Peyer's patch (tissue), 4 donors: ENCODE data around the gene TIMM8B. TPM values are rescaled to one million over a fixed set of nuclear protein-coding genes. Genes with fewer than 3 reads are reported as not detected.
"Not testable (repeated sequence)": the region's sequence is repeated elsewhere in the genome, so short reads cannot be mapped to it uniquely, and the experiment has no call there.

Experiments used
- DNase-seq, 3 donors: peaks; one replicate each; pipeline ENCODE4 v3.0.0-alpha.2; 2017 to 2019
- H3K27ac ChIP-seq, 4 donors: fragments of 200-600 bp; sonication (generic); one replicate each; pipeline ENCODE4 v1.5.1; 2016 to 2019
- H3K27me3 ChIP-seq, 2 donors: fragments of 200-600 bp; sonication (generic); one replicate each; pipeline ENCODE4 v1.5.1; 2019
- H3K36me3 ChIP-seq, 3 donors: fragments of 200-600 bp; sonication (generic); one replicate each; pipeline ENCODE4 v1.5.1; 2016 to 2019
- H3K4me1 ChIP-seq, 4 donors: fragments of 200-600 bp; sonication (generic); one replicate each; pipeline ENCODE4 v1.5.1; 2016 to 2019
- H3K4me3 ChIP-seq, 4 donors: fragments of 200-600 bp; sonication (generic); 1 replicate in 3 of 4; 2 replicates in 1 of 4; pipeline ENCODE4 v1.5.1; 2016 to 2019; ENCODE audit warnings: mild to moderate bottlenecking in 1 of 4
- H3K9me3 ChIP-seq, 4 donors: fragments of 200-600 bp; sonication (generic); one replicate each; pipeline ENCODE4 v1.5.1; 2016 to 2019; ENCODE audit warnings: mild to moderate bottlenecking in 1 of 4
- POLR2A ChIP-seq, 2 donors: fragments of 450-650 bp; IDR thresholded peaks; one replicate each; pipeline ENCODE4 v1.5.1; 2017; ENCODE audit warnings: antibody characterized with exemption in 2 of 2, mild to moderate bottlenecking in 2 of 2, moderate library complexity in 2 of 2
- total RNA-seq, 4 donors: library from RNA; depleted of rRNA; stranded (reverse); fragments of >200 nt; gene quantifications; one replicate each; pipeline ENCODE4 v1.1.0, GENCODE V29; 2016
- TF ChIP-seq, protein P1 (sequence below), 6 experiments: fragments of 450-650 bp in 4 of 6; fragments of 200-600 bp in 2 of 6; sonication (generic) in 1 of 6; IDR thresholded peaks; one replicate each; pipeline ENCODE4 v1.5.1; 2017 to 2019; ENCODE audit warnings: antibody characterized with exemption in 6 of 6, mild to moderate bottlenecking in 3 of 6, moderate library complexity in 1 of 6

Gene TIMM8B
- total RNA-seq, 4 donors from 2014 or later = 27.8 to 33.3 (median 29.8) TPM

DNA sequence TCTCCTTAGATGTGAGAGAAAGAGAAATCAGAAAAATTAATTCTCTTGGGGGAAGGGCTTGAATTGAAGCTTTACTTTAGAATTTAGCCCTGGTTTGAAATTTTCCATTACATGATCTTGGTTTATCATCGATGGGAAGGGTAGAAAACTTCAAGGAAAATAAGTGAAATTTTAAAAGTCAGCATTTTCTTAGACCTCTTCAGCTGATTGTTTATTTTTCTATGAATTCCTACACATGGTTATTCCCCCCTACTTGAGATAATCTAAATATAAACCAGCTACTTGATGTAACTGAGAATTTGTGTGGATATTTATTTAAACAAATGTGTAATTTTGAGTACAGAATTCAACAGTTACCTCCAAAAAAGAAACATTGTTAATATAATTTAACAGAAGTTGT is 23.6 kb downstream of the TIMM8B start:
- Histone ChIP-seq H3K4me1 (no peaks in the 10 kb centered on the region), H3K27me3 (no peaks in the 10 kb centered on the region), H3K36me3 (peaks cover 0 to 47% (median 3%) of the 10 kb centered on the region in 3 donors), H3K9me3 (no peaks in the 10 kb centered on the region), H3K4me3 (no peak overlapping the region), H3K27ac (no peak overlapping the region)
- TF ChIP-seq, protein P1, sequence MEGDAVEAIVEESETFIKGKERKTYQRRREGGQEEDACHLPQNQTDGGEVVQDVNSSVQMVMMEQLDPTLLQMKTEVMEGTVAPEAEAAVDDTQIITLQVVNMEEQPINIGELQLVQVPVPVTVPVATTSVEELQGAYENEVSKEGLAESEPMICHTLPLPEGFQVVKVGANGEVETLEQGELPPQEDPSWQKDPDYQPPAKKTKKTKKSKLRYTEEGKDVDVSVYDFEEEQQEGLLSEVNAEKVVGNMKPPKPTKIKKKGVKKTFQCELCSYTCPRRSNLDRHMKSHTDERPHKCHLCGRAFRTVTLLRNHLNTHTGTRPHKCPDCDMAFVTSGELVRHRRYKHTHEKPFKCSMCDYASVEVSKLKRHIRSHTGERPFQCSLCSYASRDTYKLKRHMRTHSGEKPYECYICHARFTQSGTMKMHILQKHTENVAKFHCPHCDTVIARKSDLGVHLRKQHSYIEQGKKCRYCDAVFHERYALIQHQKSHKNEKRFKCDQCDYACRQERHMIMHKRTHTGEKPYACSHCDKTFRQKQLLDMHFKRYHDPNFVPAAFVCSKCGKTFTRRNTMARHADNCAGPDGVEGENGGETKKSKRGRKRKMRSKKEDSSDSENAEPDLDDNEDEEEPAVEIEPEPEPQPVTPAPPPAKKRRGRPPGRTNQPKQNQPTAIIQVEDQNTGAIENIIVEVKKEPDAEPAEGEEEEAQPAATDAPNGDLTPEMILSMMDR (IDR thresholded peaks at IDR 0.05) = no peak
- no peak for TF ChIP-seq POLR2A (IDR thresholded peaks at IDR 0.05)
- no peak for DNase-seq

DNA sequence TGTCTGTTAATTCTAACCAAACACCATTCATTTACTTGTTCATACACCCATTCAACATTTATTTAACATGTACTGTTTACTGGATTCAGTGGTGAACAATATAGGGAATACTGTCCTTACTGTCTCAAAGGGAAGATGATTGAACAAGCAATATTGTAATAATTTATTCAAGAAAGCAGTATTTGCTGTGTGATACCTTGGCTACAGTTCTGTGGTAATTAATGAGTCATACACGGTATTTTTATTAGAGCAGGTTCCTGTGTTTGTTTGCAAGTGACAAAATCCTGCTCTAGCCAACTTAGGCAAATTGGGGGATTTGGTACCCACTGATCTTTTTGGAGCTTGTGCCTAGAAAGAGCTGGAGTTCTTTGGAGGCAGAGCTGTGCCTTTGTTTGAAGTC is 28.5 kb downstream of the TIMM8B start:
- no peaks in the 10 kb centered on the region for H3K27me3 ChIP-seq
- DNase-seq = no peak
- TF ChIP-seq, protein P1 (IDR thresholded peaks at IDR 0.05) = no peak
- no peak for TF ChIP-seq POLR2A (IDR thresholded peaks at IDR 0.05)
- no peaks in the 10 kb centered on the region for H3K9me3 ChIP-seq
- no peak overlapping the region for H3K4me3 ChIP-seq
- peaks cover 0 to 90% (median 3%) of the 10 kb centered on the region in 3 donors for H3K36me3 ChIP-seq
- H3K27ac ChIP-seq = no peak overlapping the region
- no peaks in the 10 kb centered on the region for H3K4me1 ChIP-seq

DNA sequence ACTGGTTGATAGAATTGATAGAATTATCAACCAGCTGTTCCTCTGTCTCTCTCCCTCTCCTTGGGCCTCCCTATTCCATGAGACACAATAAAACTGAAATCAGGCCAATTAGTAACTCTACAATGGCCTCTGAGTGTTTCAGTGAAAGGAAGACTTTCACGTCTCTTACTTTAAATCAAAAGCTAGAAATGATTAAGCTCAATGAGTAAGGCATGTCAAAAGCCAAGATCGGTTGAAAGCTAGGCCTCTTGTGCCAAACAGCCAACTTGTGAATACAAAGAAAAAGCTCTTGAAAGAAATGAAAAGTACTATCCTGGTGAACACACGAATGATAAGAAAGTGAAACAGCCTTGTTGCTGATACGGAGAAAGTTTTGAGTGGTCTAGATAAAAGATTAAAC is 29.4 kb downstream of the TIMM8B start:
- TF ChIP-seq, protein P1 (IDR thresholded peaks at IDR 0.05) = no peak
- TF ChIP-seq POLR2A (IDR thresholded peaks at IDR 0.05) = no peak
- DNase-seq = no peak
- Histone ChIP-seq H3K27me3 (no peaks in the 10 kb centered on the region), H3K4me1 (no peaks in the 10 kb centered on the region), H3K9me3 (no peaks in the 10 kb centered on the region), H3K36me3 (peaks cover 0 to 91% (median 3%) of the 10 kb centered on the region in 3 donors), H3K4me3 (no peak overlapping the region), H3K27ac (no peak overlapping the region)

DNA sequence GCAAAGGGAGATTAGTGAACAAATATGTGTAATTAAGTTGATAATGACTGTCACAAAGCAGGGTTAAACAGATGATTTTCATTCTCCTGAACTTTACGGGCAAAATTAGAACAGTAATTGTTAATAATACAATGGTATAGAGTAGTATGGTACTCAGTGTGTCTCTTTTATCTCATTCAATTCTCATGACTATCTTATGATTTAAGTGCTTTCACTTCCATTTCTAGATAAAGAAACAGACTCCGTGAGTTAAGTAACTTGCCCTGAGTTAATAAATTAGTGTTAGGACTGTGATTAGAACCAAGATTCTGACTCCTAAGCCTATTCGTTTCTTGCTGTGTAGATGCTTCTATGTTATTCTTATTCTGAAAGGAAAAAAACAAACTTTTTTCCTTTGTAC is 34.8 kb downstream of the TIMM8B start:
- Histone ChIP-seq H3K9me3 (no peaks in the 10 kb centered on the region), H3K4me1 (no peaks in the 10 kb centered on the region), H3K36me3 (peaks cover 0 to 82% (median 0%) of the 10 kb centered on the region in 3 donors), H3K4me3 (no peak overlapping the region), H3K27me3 (no peaks in the 10 kb centered on the region), H3K27ac (no peak overlapping the region)
- no peak for DNase-seq
- no peak for TF ChIP-seq POLR2A (IDR thresholded peaks at IDR 0.05)
- TF ChIP-seq, protein P1 (IDR thresholded peaks at IDR 0.05) = no peak

DNA sequence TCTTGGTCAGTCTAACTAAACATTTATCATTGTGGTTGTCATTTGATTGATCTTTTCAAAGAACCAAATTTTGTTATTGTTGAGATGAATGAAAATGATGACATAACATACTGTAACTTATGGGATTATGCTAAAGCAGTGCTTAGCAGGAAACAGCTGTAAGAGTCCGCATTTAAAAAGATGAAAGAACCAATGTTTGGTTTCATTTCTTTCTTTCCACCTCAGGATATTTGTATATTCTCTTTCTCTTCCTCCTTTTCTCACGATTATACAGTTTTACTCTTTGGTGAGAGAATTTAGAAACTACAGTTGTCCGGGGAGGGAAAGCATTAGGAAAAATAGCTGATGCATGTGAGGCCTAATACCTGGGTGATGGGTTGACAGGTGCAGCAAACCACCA is 35.8 kb downstream of the TIMM8B start:
- Histone ChIP-seq H3K27ac (peak overlapping the region in 1 of 4 donors; percentile 38), H3K27me3 (no peaks in the 10 kb centered on the region), H3K4me1 (no peaks in the 10 kb centered on the region), H3K4me3 (no peak overlapping the region), H3K36me3 (peaks cover 0 to 85% (median 0%) of the 10 kb centered on the region in 3 donors), H3K9me3 (no peaks in the 10 kb centered on the region)
- TF ChIP-seq, protein P1 (IDR thresholded peaks at IDR 0.05) = no peak
- no peak for TF ChIP-seq POLR2A (IDR thresholded peaks at IDR 0.05)
- DNase-seq = no peak

DNA sequence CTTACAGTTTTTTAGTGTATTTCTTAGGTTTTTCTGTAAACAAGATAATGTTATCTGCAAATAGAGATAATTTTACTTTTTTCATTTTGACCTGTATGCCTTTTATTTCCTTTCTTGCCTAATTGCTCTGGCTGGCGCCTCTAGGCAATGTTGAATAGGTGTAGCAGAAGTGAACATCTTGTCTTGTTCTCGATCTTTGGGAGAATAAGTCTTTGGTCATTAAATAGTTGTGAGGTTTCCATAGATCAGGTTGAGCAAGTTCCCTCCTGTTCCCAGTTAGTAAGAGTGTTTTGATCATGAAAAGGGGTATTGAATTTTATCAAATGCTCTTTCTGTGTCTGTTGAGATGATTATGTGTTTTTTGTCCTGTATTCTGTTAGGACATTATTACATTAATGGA is 36.8 kb downstream of the TIMM8B start:
- H3K36me3 ChIP-seq = peaks cover 0 to 87% (median 0%) of the 10 kb centered on the region in 3 donors
- H3K9me3 ChIP-seq = no peaks in the 10 kb centered on the region
- H3K4me3 ChIP-seq = no peak overlapping the region
- no peak for DNase-seq
- H3K27ac ChIP-seq = no peak overlapping the region
- TF ChIP-seq, protein P1 (IDR thresholded peaks at IDR 0.05) = no peak
- TF ChIP-seq POLR2A (IDR thresholded peaks at IDR 0.05) = no peak
- H3K4me1 ChIP-seq = no peaks in the 10 kb centered on the region
- no peaks in the 10 kb centered on the region for H3K27me3 ChIP-seq

DNA sequence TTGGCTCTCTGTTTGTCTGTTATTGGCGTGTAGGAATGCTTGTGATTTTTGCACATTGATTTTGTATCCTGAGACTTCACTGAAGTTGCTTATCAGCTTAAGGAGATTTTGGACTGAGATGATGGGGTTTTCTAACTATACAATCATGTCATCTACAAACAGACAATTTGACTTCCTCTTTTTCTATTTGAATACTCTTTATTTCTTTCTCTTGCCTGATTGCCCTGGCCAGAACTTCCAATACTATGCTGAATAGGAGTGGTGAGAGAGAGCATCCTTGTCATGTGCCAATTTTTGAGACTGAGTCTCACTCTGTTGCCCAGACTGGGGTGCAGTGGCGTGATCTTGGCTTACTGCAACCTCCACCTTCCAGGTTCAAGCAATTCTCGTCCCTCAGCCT is 38.3 kb downstream of the TIMM8B start:
- not testable (repeated sequence) for H3K4me3 ChIP-seq, H3K4me1 ChIP-seq, H3K9me3 ChIP-seq, H3K27me3 ChIP-seq, DNase-seq
- H3K36me3 ChIP-seq = peaks cover 0 to 84% (median 0%) of the 10 kb centered on the region in 3 donors
- H3K27ac ChIP-seq = peak overlapping the region in 1 of 4 donors; percentile 11

DNA sequence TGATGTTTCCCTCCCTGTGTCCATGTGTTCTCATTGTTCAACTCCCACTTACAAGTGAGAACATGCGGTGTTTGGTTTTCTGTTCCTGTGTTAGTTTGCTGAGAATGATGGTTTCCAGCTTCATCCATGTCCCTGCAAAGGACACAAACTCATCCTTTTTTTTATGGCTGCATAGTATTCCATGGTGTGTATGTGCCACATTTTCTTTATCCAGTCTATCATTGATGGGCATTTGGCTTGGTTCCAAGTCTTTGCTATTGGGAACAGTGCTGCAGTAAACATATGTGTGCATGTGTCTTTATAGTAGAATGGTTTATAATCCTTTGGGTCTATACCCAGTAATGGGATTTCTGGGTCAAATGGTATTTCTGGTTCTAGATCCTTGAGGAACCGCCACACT is 39.9 kb downstream of the TIMM8B start:
- not testable (repeated sequence) for H3K27ac ChIP-seq, H3K27me3 ChIP-seq, H3K4me3 ChIP-seq, H3K4me1 ChIP-seq, H3K9me3 ChIP-seq, DNase-seq
- peaks cover 0 to 73% (median 0%) of the 10 kb centered on the region in 3 donors for H3K36me3 ChIP-seq
